ENCODE measurements around the gene RBBP8. TPM values are rescaled to one million over a fixed set of nuclear protein-coding genes. Genes with fewer than 3 reads are reported as not detected.

RBBP8 gene
- total RNA-seq, 1 experiment from 2014 or later, result 46.7 TPM

DNA sequence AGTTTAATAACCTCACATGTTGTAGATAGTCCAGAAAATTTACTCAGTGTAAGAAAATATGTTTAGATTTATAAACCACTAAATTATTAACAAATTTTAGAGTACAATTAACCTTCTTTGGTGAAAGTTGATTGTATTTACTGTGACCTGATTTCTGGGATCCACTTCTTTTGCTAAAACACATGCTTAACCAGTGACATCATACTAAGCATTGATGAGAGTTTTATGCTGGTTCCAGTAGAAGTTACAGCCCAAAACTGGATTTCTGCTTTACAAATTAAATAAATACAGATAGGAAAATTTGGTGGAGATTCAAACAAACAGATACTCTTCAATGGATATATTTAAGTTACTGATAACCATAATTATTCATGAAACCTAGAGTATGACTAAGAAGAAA is 40.9 kb downstream of the RBBP8 start:
- BruUV-seq (replicated peaks), result no TSS peak
- H3K4me1 ChIP-seq, result no peaks in the 10 kb centered on the region
- peaks cover 6% of the 10 kb centered on the region for H3K4me1 Mint-ChIP-seq (ENCODE audit: low read depth, unreplicated experiment)
- H3K27me3 Mint-ChIP-seq (ENCODE audit: insufficient read depth, unreplicated experiment), result no peaks in the 10 kb centered on the region
- intact Hi-C loops (cut with micrococcal nuclease; ENCODE audit: unreplicated experiment), result no loop called here
- TF ChIP-seq, protein P1, sequence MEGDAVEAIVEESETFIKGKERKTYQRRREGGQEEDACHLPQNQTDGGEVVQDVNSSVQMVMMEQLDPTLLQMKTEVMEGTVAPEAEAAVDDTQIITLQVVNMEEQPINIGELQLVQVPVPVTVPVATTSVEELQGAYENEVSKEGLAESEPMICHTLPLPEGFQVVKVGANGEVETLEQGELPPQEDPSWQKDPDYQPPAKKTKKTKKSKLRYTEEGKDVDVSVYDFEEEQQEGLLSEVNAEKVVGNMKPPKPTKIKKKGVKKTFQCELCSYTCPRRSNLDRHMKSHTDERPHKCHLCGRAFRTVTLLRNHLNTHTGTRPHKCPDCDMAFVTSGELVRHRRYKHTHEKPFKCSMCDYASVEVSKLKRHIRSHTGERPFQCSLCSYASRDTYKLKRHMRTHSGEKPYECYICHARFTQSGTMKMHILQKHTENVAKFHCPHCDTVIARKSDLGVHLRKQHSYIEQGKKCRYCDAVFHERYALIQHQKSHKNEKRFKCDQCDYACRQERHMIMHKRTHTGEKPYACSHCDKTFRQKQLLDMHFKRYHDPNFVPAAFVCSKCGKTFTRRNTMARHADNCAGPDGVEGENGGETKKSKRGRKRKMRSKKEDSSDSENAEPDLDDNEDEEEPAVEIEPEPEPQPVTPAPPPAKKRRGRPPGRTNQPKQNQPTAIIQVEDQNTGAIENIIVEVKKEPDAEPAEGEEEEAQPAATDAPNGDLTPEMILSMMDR (IDR thresholded peaks at IDR 0.05; ENCODE audit: insufficient read depth in 1 of 2, low read depth in 1 of 2, low read length in 1 of 2, severe bottlenecking in 1 of 2, unreplicated experiment in 1 of 2), result no peak
- no peak for DNase-seq
- no peak overlapping the region for H3K27ac Mint-ChIP-seq (ENCODE audit: unreplicated experiment)
- no peaks in the 10 kb centered on the region for H3K9me3 Mint-ChIP-seq (ENCODE audit: unreplicated experiment)
- H3K27me3 ChIP-seq (replicated peaks; ENCODE audit: control insufficient read depth, insufficient read depth, low read length), result no peaks in the 10 kb centered on the region
- H3K36me3 Mint-ChIP-seq (ENCODE audit: insufficient read depth, unreplicated experiment), result peaks cover 26% of the 10 kb centered on the region
- POLR2A ChIA-PET, result no interaction called here
- no peaks in the 10 kb centered on the region for H3K36me3 ChIP-seq (ENCODE audit: control insufficient read depth, insufficient read depth, low read length)
- H3K9me3 ChIP-seq, result no peaks in the 10 kb centered on the region
- H3K4me3 Mint-ChIP-seq (ENCODE audit: unreplicated experiment), result no peak overlapping the region
- CTCF ChIA-PET, result no interaction called here
- no peak overlapping the region for H3K4me3 ChIP-seq (ENCODE audit: low read depth, low read length)

DNA sequence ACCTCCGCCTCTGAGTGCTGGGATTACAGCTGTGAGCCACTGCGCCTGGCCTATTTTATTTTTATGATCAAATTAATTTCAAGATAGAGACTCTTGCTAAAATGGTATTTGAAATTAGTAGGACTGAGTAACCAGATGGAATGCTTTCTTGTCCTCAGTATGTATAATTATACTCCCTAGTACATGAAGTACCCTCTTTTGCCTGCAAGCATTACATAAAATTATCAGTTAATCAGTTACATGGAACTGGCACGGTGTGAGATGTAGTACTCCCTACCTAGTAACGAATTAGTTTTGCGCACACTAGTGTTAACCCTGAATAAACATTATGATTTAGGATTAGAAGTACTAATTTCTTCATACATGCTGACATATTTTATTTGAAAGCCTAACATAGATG is 41.6 kb downstream of the RBBP8 start:
- ChIA-PET CTCF (interaction anchor here (0.6 kb wide), 1 partner anchor 161 kb away, joined by 3 read pairs; no protein-coding TSS in a partner anchor), POLR2A (no interaction called here)
- Mint-ChIP-seq H3K4me1 (ENCODE audit: low read depth, unreplicated experiment) (peaks cover 6% of the 10 kb centered on the region), H3K4me3 (ENCODE audit: unreplicated experiment) (no peak overlapping the region), H3K27me3 (ENCODE audit: insufficient read depth, unreplicated experiment) (no peaks in the 10 kb centered on the region), H3K36me3 (ENCODE audit: insufficient read depth, unreplicated experiment) (peaks cover 22% of the 10 kb centered on the region), H3K9me3 (ENCODE audit: unreplicated experiment) (no peaks in the 10 kb centered on the region), H3K27ac (ENCODE audit: unreplicated experiment) (no peak overlapping the region)
- DNase-seq, result no peak
- TF ChIP-seq, protein P1 (IDR thresholded peaks at IDR 0.05; ENCODE audit: insufficient read depth in 1 of 2, low read depth in 1 of 2, low read length in 1 of 2, severe bottlenecking in 1 of 2, unreplicated experiment in 1 of 2), result no peak
- BruUV-seq (replicated peaks), result no TSS peak
- Histone ChIP-seq H3K36me3 (ENCODE audit: control insufficient read depth, insufficient read depth, low read length) (no peaks in the 10 kb centered on the region), H3K4me3 (ENCODE audit: low read depth, low read length) (no peak overlapping the region), H3K9me3 (no peaks in the 10 kb centered on the region), H3K27me3 (replicated peaks; ENCODE audit: control insufficient read depth, insufficient read depth, low read length) (no peaks in the 10 kb centered on the region), H3K4me1 (no peaks in the 10 kb centered on the region)
- intact Hi-C loops (cut with micrococcal nuclease; ENCODE audit: unreplicated experiment), result no loop called here

DNA sequence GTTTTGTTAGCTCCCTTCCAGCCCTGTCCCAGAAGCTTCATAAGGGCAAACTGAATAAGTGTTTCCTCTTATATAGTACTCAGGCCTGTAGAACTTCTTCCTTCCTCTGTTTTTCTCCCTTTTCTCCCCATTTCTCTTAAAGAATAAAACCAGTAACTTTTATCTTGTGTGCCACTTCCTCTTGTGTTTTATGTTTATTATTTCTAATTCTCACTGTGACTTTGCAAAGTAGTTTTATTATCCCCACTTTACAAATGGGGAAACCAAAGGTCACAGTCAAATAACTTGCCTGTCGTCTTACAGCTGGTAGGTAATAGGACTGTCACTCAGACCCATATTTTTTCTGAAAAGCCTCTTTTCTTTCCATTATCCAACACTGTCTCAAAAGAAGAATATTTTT is 42.4 kb downstream of the RBBP8 start:
- TF ChIP-seq, protein P1 (IDR thresholded peaks at IDR 0.05; ENCODE audit: insufficient read depth in 1 of 2, low read depth in 1 of 2, low read length in 1 of 2, severe bottlenecking in 1 of 2, unreplicated experiment in 1 of 2), result no peak
- Mint-ChIP-seq H3K4me1 (ENCODE audit: low read depth, unreplicated experiment) (peaks cover 12% of the 10 kb centered on the region), H3K36me3 (ENCODE audit: insufficient read depth, unreplicated experiment) (peaks cover 18% of the 10 kb centered on the region), H3K27me3 (ENCODE audit: insufficient read depth, unreplicated experiment) (no peaks in the 10 kb centered on the region), H3K27ac (ENCODE audit: unreplicated experiment) (no peak overlapping the region), H3K9me3 (ENCODE audit: unreplicated experiment) (no peaks in the 10 kb centered on the region), H3K4me3 (ENCODE audit: unreplicated experiment) (no peak overlapping the region)
- no peaks in the 10 kb centered on the region for H3K36me3 ChIP-seq (ENCODE audit: control insufficient read depth, insufficient read depth, low read length)
- no peaks in the 10 kb centered on the region for H3K27me3 ChIP-seq (replicated peaks; ENCODE audit: control insufficient read depth, insufficient read depth, low read length)
- H3K4me1 ChIP-seq, result no peaks in the 10 kb centered on the region
- POLR2A ChIA-PET, result no interaction called here
- intact Hi-C loops (cut with micrococcal nuclease; ENCODE audit: unreplicated experiment), result no loop called here
- CTCF ChIA-PET, result interaction anchor here (0.6 kb wide), 1 partner anchor 161 kb away, joined by 3 read pairs; no protein-coding TSS in a partner anchor
- no peak for DNase-seq
- BruUV-seq (replicated peaks), result no TSS peak
- H3K9me3 ChIP-seq, result no peaks in the 10 kb centered on the region
- no peak overlapping the region for H3K4me3 ChIP-seq (ENCODE audit: low read depth, low read length)

All from Caco-2 (cell line).